Ishikawa (cell line): Measurements from ENCODE around the gene CERT1.

Source experiments
- CEBPB ChIP-seq: IDR thresholded peaks from 2 replicates; pipeline ENCODE4 v1.6.1; 2012
- CREB1 ChIP-seq: IDR thresholded peaks from 2 replicates; pipeline ENCODE4 v1.6.1; 2012; ENCODE audit warnings: low read depth
- EGR1 ChIP-seq: IDR thresholded peaks from 2 replicates; pipeline ENCODE4 v1.6.1; 2012
- EP300 ChIP-seq: IDR thresholded peaks from 2 replicates; pipeline ENCODE4 v1.6.1; 2012; ENCODE audit warnings: borderline replicate concordance
- FOXM1 ChIP-seq: IDR thresholded peaks from 2 replicates; pipeline ENCODE4 v1.6.1; 2012; ENCODE audit warnings: low read depth, borderline replicate concordance
- NFIC ChIP-seq: IDR thresholded peaks from 2 replicates; pipeline ENCODE4 v1.6.1; 2012
- RAD21 ChIP-seq: IDR thresholded peaks from 2 replicates; pipeline ENCODE4 v1.6.1; 2012; ENCODE audit warnings: low read depth
- TAF1 ChIP-seq: IDR thresholded peaks from 2 replicates; pipeline ENCODE4 v1.6.1; 2012; ENCODE audit warnings: low read depth, mild to moderate bottlenecking
- TCF12 ChIP-seq: IDR thresholded peaks from 2 replicates; pipeline ENCODE4 v1.6.1; 2012; ENCODE audit warnings: low read depth
- YY1 ChIP-seq: IDR thresholded peaks from 2 replicates; pipeline ENCODE4 v1.6.1; 2012; ENCODE audit warnings: low read depth
- TF ChIP-seq, protein P1 (sequence below): IDR thresholded peaks from 2 replicates; pipeline ENCODE4 v1.6.1; 2012
- TF ChIP-seq, protein P2 (sequence below): IDR thresholded peaks from 2 replicates; pipeline ENCODE4 v1.6.1; 2012; ENCODE audit warnings: low read depth, mild to moderate bottlenecking

DNA sequence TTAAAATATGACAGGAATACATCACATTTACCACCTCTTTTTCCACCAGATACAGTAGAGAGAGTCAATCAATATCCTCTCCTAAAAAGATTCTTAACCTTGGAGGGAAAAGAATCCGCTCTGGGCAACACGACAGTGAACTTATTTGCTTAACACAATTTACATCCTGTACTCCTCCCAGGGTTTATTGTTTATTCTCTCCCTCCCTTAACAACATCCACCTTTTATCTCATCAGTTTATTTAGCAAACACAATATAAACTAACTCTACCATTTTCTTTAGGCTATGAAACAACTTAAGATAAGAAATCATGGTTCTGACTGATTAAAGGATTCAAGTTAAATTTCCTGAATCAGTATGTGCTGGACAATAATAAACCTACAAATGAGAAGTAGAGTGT lies 50.9 kb downstream of the CERT1 start:
- TF ChIP-seq CEBPB (no peak), EGR1 (no peak), TCF12 (no peak), EP300 (no peak), NFIC (no peak), RAD21 (no peak), TAF1 (no peak), YY1 (no peak), CREB1 (no peak), FOXM1 (no peak)
- TF ChIP-seq, protein P1, sequence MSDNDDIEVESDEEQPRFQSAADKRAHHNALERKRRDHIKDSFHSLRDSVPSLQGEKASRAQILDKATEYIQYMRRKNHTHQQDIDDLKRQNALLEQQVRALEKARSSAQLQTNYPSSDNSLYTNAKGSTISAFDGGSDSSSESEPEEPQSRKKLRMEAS = no peak
- TF ChIP-seq, protein P2, sequence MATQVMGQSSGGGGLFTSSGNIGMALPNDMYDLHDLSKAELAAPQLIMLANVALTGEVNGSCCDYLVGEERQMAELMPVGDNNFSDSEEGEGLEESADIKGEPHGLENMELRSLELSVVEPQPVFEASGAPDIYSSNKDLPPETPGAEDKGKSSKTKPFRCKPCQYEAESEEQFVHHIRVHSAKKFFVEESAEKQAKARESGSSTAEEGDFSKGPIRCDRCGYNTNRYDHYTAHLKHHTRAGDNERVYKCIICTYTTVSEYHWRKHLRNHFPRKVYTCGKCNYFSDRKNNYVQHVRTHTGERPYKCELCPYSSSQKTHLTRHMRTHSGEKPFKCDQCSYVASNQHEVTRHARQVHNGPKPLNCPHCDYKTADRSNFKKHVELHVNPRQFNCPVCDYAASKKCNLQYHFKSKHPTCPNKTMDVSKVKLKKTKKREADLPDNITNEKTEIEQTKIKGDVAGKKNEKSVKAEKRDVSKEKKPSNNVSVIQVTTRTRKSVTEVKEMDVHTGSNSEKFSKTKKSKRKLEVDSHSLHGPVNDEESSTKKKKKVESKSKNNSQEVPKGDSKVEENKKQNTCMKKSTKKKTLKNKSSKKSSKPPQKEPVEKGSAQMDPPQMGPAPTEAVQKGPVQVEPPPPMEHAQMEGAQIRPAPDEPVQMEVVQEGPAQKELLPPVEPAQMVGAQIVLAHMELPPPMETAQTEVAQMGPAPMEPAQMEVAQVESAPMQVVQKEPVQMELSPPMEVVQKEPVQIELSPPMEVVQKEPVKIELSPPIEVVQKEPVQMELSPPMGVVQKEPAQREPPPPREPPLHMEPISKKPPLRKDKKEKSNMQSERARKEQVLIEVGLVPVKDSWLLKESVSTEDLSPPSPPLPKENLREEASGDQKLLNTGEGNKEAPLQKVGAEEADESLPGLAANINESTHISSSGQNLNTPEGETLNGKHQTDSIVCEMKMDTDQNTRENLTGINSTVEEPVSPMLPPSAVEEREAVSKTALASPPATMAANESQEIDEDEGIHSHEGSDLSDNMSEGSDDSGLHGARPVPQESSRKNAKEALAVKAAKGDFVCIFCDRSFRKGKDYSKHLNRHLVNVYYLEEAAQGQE = no peak
